Liver (tissue), 3 donors: ENCODE data around the gene AWAT2.

ENCODE experiments used
- CTCF ChIP-seq: fragments of 150-350 bp; IDR thresholded peaks from 2 replicates; pipeline ENCODE4 v1.5.1; 2017; ENCODE audit warnings: improper control_type of control experiment, low read depth, low read length; ENCODE audit not compliant: missing input control
- FOXA1 ChIP-seq: IDR thresholded peaks from 2 replicates; pipeline ENCODE4 v1.6.1; 2016; ENCODE audit warnings: antibody characterized with exemption
- HNF4A ChIP-seq, 2 donors: conservative IDR thresholded peaks; 2 replicates each; pipeline ENCODE4 v1.6.1; 2016; ENCODE audit warnings: antibody characterized with exemption in 2 of 2, mild to moderate bottlenecking in 2 of 2
- MAX ChIP-seq: IDR thresholded peaks from 2 replicates; pipeline ENCODE4 v1.6.1; 2016; ENCODE audit warnings: antibody characterized with exemption
- donor health status: healthy.
- donor health status: healthy.

GRCh38 chrX:70001269-70001668 lies 48.5 kb downstream of the AWAT2 start:
- no peak for TF ChIP-seq HNF4A (conservative IDR thresholded peaks at IDR 0.05)
- TF ChIP-seq MAX, result no peak
- TF ChIP-seq CTCF, result no peak
- no peak for TF ChIP-seq FOXA1
